Spinal cord (tissue), 10 donors: ENCODE measurements around the gene DSP. TPM values are rescaled to one million over a fixed set of nuclear protein-coding genes. Genes with fewer than 3 reads are reported as not detected.

ENCODE experiments used
- DNase-seq, 6 donors: peaks; one replicate each; pipeline versions ENCODE4 v3.0.0 to v3.0.0-alpha.2; 2013 to 2015; ENCODE audit warnings: low spot score in 6 of 6, low read depth in 4 of 6
- H3K27ac ChIP-seq: one replicate; pipeline ENCODE4 v1.5.1; 2013; ENCODE audit warnings: low read depth, low read length, control low read depth
- H3K27me3 ChIP-seq: one replicate; pipeline ENCODE4 v1.6.1; 2013; ENCODE audit warnings: low read length; ENCODE audit not compliant: control insufficient read depth, insufficient read depth
- H3K36me3 ChIP-seq: one replicate; pipeline ENCODE4 v1.6.1; 2013; ENCODE audit warnings: low read length; ENCODE audit not compliant: control insufficient read depth, insufficient read depth
- H3K4me1 ChIP-seq: one replicate; pipeline ENCODE4 v1.6.1; 2013; ENCODE audit warnings: low read length; ENCODE audit not compliant: control insufficient read depth, insufficient read depth
- H3K4me3 ChIP-seq: one replicate; pipeline ENCODE4 v1.5.1; 2013; ENCODE audit warnings: low read depth, low read length, control low read depth
- H3K9me3 ChIP-seq: one replicate; pipeline ENCODE4 v1.6.1; 2013; ENCODE audit warnings: low read length; ENCODE audit not compliant: control insufficient read depth, insufficient read depth
- WGBS: methylation state at CpG from one replicate; pipeline ENCODE4 v1.1.5; 2013; ENCODE audit warnings: missing lambda C conversion rate; ENCODE audit not compliant: insufficient coverage; 5-methylcytosine and 5-hydroxymethylcytosine counted together
- polyA plus RNA-seq, 2 donors: library from polyadenylated mRNA; unstranded; fragments of 120-200 nt; gene quantifications; one replicate each; pipeline ENCODE4 v1.2.1, GENCODE V29; 2013; ENCODE audit not compliant: insufficient read length in 2 of 2
- total RNA-seq, 2 donors: library from RNA; depleted of rRNA in 1 of 2; stranded (reverse); fragments of 120-200 nt in 1 of 2; fragments of >200 nt in 1 of 2; gene quantifications; one replicate each; pipeline versions ENCODE4 v1.2.3 to v1.2.4, GENCODE V29; 2013 to 2014
- donor health status: healthy.

The DSP gene
- total and polyA plus RNA-seq, 4 donors: 8.4 to 270 (median 58.0) TPM

DNA sequence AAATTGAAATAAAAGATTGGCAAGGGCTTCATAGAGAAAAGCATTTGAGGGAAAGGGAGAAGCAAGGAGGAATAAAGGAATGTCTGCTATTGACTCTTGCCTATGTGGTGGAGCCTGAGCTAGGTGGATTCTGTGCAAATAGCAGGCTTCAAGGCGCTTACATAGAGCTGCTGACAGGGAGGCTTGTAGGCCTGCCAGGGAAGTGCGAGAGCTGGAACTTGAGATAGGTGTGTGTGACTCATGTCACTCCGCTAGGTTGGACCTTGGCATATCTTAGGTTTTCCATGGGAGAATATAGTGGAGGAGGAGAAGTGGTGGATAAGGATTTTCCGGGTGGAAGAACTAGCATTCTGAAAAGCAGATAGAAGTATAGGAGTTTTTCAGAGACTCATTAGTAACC is 62.5 kb downstream of the DSP start:
- Histone ChIP-seq H3K4me1 (no peaks in the 10 kb centered on the region), H3K27me3 (no peaks in the 10 kb centered on the region), H3K9me3 (no peaks in the 10 kb centered on the region), H3K36me3 (peaks cover 29% of the 10 kb centered on the region), H3K4me3 (no peak overlapping the region), H3K27ac (no peak overlapping the region)
- WGBS: 100% methylated on average over 4 of the region's 4 CpGs
- DNase-seq: no peak

DNA sequence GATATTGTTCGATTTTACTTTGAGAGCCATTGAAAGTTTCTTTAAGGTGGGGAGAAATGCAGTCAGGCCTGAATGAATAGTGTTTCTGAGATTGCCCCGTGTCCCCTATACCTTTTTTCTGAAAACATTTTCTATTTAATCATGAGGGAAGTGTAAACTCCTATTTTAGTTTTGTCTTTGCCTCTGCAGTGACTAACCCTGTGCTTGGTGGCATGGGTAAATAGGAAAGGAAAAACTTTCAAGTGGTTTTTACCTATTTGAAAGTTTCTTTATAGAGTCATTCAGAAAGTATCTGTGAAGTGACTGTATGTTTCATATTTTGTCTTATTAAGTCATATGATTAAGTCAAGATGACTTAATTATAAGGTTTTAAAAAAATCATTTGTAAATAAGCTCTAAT is 63.0 kb downstream of the DSP start:
- H3K4me1 ChIP-seq: no peaks in the 10 kb centered on the region
- peaks cover 29% of the 10 kb centered on the region for H3K36me3 ChIP-seq
- H3K9me3 ChIP-seq: no peaks in the 10 kb centered on the region
- H3K27ac ChIP-seq: no peak overlapping the region
- WGBS: no CpG with 5 or more reads among the region's 2 CpGs
- no peak overlapping the region for H3K4me3 ChIP-seq
- no peak for DNase-seq
- H3K27me3 ChIP-seq: no peaks in the 10 kb centered on the region

- 49% methylated on average over 6 of the region's 7 CpGs for WGBS
- Histone ChIP-seq H3K27ac (no peak overlapping the region), H3K36me3 (no peaks in the 10 kb centered on the region), H3K9me3 (no peaks in the 10 kb centered on the region), H3K4me1 (no peaks in the 10 kb centered on the region), H3K27me3 (peaks cover 9% of the 10 kb centered on the region), H3K4me3 (no peak overlapping the region)
- DNase-seq: peak in 5 of 6 donors; percentile 41 to 92 (median 55)
Measured at GRCh38 chr6:7615611-7616383, 74.3 kb downstream of the DSP start.

GRCh38 chr6:7617801-7618764 is 76.6 kb downstream of the DSP start:
- Histone ChIP-seq H3K36me3 (no peaks in the 10 kb centered on the region), H3K27ac (no peak overlapping the region), H3K4me1 (no peaks in the 10 kb centered on the region), H3K4me3 (no peak overlapping the region), H3K9me3 (no peaks in the 10 kb centered on the region), H3K27me3 (peaks cover 9% of the 10 kb centered on the region)
- 74% methylated on average over 9 of the region's 12 CpGs for WGBS
- DNase-seq: no peak

GRCh38 chr6:7621761-7622160 is 80.3 kb downstream of the DSP start:
- H3K9me3 ChIP-seq: no peaks in the 10 kb centered on the region
- WGBS: 100% methylated on average over 3 of the region's 5 CpGs
- no peak overlapping the region for H3K4me3 ChIP-seq
- H3K4me1 ChIP-seq: no peaks in the 10 kb centered on the region
- H3K27me3 ChIP-seq: peaks cover 9% of the 10 kb centered on the region
- no peak for DNase-seq
- no peaks in the 10 kb centered on the region for H3K36me3 ChIP-seq
- no peak overlapping the region for H3K27ac ChIP-seq

DNA sequence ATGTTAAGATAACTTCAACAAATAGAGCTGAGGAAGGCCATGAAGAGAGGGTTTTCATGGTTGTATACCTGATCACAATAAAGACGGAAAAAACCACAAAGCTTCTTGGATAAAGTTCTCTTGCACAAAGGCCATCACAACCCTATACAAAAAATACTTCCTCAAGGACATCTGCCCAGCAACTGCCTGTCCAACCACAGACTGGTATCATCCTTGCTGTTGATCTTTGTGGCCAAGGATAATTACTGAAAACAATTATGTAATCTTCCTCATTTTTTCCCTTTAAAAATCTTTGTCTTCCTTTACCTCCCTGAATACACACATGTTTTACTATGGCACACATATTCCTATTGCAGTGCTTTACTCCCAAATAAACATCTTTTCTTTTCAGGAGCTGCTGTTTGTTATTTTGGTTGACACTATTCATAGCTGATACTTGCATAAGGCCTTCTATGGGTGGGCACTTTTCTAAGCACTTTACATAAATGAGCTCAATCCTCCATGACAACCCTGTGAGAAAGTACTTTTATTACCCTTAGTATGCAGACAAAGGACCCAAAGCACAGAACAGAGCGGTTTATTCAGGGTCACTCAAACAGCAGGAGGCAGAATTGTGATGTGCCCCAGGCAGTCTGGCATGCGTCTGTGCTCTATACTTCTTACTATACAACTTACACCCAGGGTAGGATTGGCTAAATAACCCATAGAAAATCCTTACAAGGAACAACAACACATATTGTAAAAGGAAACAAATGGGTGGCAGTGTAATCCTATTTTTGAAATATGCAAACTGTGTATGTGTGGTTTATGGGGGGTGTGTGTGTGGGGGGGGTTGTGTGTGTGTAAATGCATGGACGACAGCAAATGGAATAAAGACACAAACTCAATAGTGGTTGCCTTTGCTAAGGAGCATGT is 83.6 kb downstream of the DSP start:
- H3K9me3 ChIP-seq: no peaks in the 10 kb centered on the region
- H3K27ac ChIP-seq: no peak overlapping the region
- 29% methylated on average over 1 of the region's 4 CpGs for WGBS
- H3K36me3 ChIP-seq: no peaks in the 10 kb centered on the region
- no peak overlapping the region for H3K4me3 ChIP-seq
- H3K27me3 ChIP-seq: no peaks in the 10 kb centered on the region
- peak in 2 of 6 donors; percentile 51 to 53 for DNase-seq
- no peaks in the 10 kb centered on the region for H3K4me1 ChIP-seq

GRCh38 chr6:7628479-7628878 is 87.0 kb downstream of the DSP start:
- H3K9me3 ChIP-seq: no peaks in the 10 kb centered on the region
- no peaks in the 10 kb centered on the region for H3K4me1 ChIP-seq
- WGBS: 75% methylated on average over 1 of the region's 2 CpGs
- DNase-seq: no peak
- H3K27ac ChIP-seq: no peak overlapping the region
- peaks cover 4% of the 10 kb centered on the region for H3K27me3 ChIP-seq
- H3K4me3 ChIP-seq: no peak overlapping the region
- H3K36me3 ChIP-seq: no peaks in the 10 kb centered on the region

- 72% methylated on average over 4 of the region's 11 CpGs for WGBS
Measured at GRCh38 chr6:7628909-7629308, 87.4 kb downstream of the DSP start.

GRCh38 chr6:7629321-7629720 is 87.8 kb downstream of the DSP start:
- no peak for DNase-seq
- no peaks in the 10 kb centered on the region for H3K9me3 ChIP-seq
- 67% methylated on average over 1 of the region's 2 CpGs for WGBS
- peaks cover 4% of the 10 kb centered on the region for H3K27me3 ChIP-seq
- H3K4me1 ChIP-seq: no peaks in the 10 kb centered on the region
- no peak overlapping the region for H3K4me3 ChIP-seq
- no peaks in the 10 kb centered on the region for H3K36me3 ChIP-seq
- H3K27ac ChIP-seq: no peak overlapping the region

More at GRCh38 chr6:7628909-7629308, 87.4 kb downstream of the DSP start:
- no peaks in the 10 kb centered on the region for H3K9me3 ChIP-seq
- peak in 1 of 6 donors; percentile 25 for DNase-seq
- no peak overlapping the region for H3K27ac ChIP-seq
- peaks cover 4% of the 10 kb centered on the region for H3K27me3 ChIP-seq
- H3K4me1 ChIP-seq: no peaks in the 10 kb centered on the region
- H3K36me3 ChIP-seq: no peaks in the 10 kb centered on the region
- no peak overlapping the region for H3K4me3 ChIP-seq
